Activated CD8-positive, alpha-beta T cell treated with anti-CD3 and anti-CD28 coated beads, Interleukin-2, amount 10 ng/mL, durations not matched to agents 7 days and 5 days (primary cell): Measurements from ENCODE around the gene PLEKHG5. TPM values are rescaled to one million over a fixed set of nuclear protein-coding genes. Genes with fewer than 3 reads are reported as not detected.
A peak's percentile ranks its signal among the peaks of the same experiment; 100 is the strongest.
"Not testable (repeated sequence)": the region's sequence is repeated elsewhere in the genome, so short reads cannot be mapped to it uniquely, and the experiment has no call there.

Experiments
- ATAC-seq: fragments of 150-1000 bp; cut with Tn5 transposase; one replicate; pipeline ENCODE4 v1.10.0; 2021; ENCODE audit warnings: moderate library complexity
- CTCF ChIA-PET: fragments of 350-600 bp; sonication (Branson Sonifier 250); formaldehyde crosslinking; loops from one replicate; lab custom pipeline; 2021; ENCODE audit warnings: antibody characterized with exemption; lab: Charles Lee
- POLR2A ChIA-PET: fragments of 350-600 bp; sonication (Branson Sonifier 250); formaldehyde crosslinking; loops from one replicate; lab custom pipeline; 2021; ENCODE audit warnings: antibody characterized with exemption; lab: Charles Lee
- DNase-seq: peaks from one replicate; pipeline ENCODE4 v3.0.0-alpha.2; 2020
- H3K27ac Mint-ChIP-seq: one replicate; pipeline ENCODE4 v1.8.0; 2021; ENCODE audit warnings: mild to moderate bottlenecking, mixed read lengths
- H3K27me3 Mint-ChIP-seq: one replicate; pipeline ENCODE4 v1.8.0; 2021; ENCODE audit warnings: low read depth, mixed read lengths
- H3K36me3 Mint-ChIP-seq: one replicate; pipeline ENCODE4 v1.8.0; 2021; ENCODE audit warnings: low read depth, mixed read lengths
- H3K4me1 Mint-ChIP-seq: one replicate; pipeline ENCODE4 v1.8.0; 2021; ENCODE audit warnings: low read depth, mixed read lengths
- H3K4me3 Mint-ChIP-seq: one replicate; pipeline ENCODE4 v1.8.0; 2021; ENCODE audit warnings: mild to moderate bottlenecking, mixed read lengths
- H3K9me3 Mint-ChIP-seq: one replicate; pipeline ENCODE4 v1.8.0; 2022; ENCODE audit warnings: mixed read lengths; ENCODE audit not compliant: insufficient read depth
- total RNA-seq, 2 experiments: library from RNA; stranded (reverse); gene quantifications; one replicate each; pipeline ENCODE4 v1.2.3, GENCODE V29; 2021

Gene PLEKHG5
- total RNA-seq, 2 experiments from 2014 or later = 2.2 to 2.8 TPM

GRCh38 chr1:6447818-6448748 lies 43.4 kb downstream of the PLEKHG5 start:
- ChIA-PET CTCF (interaction anchor here (0.6 to 2.7 kb wide), 7 partner anchors 10 to 323 kb away, joined by 3 to 15 read pairs (median 3); partner anchors contain the start of gene HES2), POLR2A (no interaction called here)
- H3K4me3 Mint-ChIP-seq = no peak overlapping the region

GRCh38 chr1:6447016-6447817 lies 44.2 kb downstream of the PLEKHG5 start:
- Mint-ChIP-seq H3K4me3 (no peak overlapping the region), H3K4me1 (peaks cover 16% of the 10 kb centered on the region), H3K27ac (no peak overlapping the region), H3K27me3 (peaks cover 46% of the 10 kb centered on the region), H3K9me3 (no peaks in the 10 kb centered on the region), H3K36me3 (no peaks in the 10 kb centered on the region)
- ATAC-seq (no peak), DNase-seq (no peak)
- ChIA-PET CTCF (interaction anchor here (0.7 to 1.4 kb wide), 3 partner anchors 9 to 42 kb away, joined by 3 read pairs; partner anchors contain the start of gene HES2), POLR2A (no interaction called here)

More at GRCh38 chr1:6447818-6448748, 43.4 kb downstream of the PLEKHG5 start:
- peak; percentile 47 for ATAC-seq
- Mint-ChIP-seq H3K36me3 (no peaks in the 10 kb centered on the region), H3K27ac (no peak overlapping the region), H3K9me3 (no peaks in the 10 kb centered on the region), H3K27me3 (peaks cover 48% of the 10 kb centered on the region), H3K4me1 (peaks cover 16% of the 10 kb centered on the region)
- no peak for DNase-seq

GRCh38 chr1:6446665-6447015 lies 44.8 kb downstream of the PLEKHG5 start:
- peaks cover 47% of the 10 kb centered on the region for H3K27me3 Mint-ChIP-seq
- no peak for ATAC-seq
- H3K27ac Mint-ChIP-seq = no peak overlapping the region
- H3K9me3 Mint-ChIP-seq = no peaks in the 10 kb centered on the region
- ChIA-PET POLR2A (no interaction called here), CTCF (interaction anchor here (0.7 to 1.4 kb wide), 4 partner anchors 8 to 200 kb away, joined by 3 read pairs; no protein-coding TSS in a partner anchor)
- DNase-seq = no peak
- H3K4me3 Mint-ChIP-seq = no peak overlapping the region
- peaks cover 16% of the 10 kb centered on the region for H3K4me1 Mint-ChIP-seq
- no peaks in the 10 kb centered on the region for H3K36me3 Mint-ChIP-seq

- H3K4me3 Mint-ChIP-seq, H3K9me3 Mint-ChIP-seq, H3K27ac Mint-ChIP-seq, POLR2A ChIA-PET, H3K36me3 Mint-ChIP-seq, DNase-seq, ATAC-seq: not testable (repeated sequence)
- Mint-ChIP-seq H3K4me1 (peaks cover 18% of the 10 kb centered on the region), H3K27me3 (peaks cover 48% of the 10 kb centered on the region)
- CTCF ChIA-PET = interaction anchor here (1.0 to 1.8 kb wide), 3 partner anchors 32 to 201 kb away, joined by 3 to 4 read pairs (median 3); no protein-coding TSS in a partner anchor
Measured at GRCh38 chr1:6445929-6446328, 45.5 kb downstream of the PLEKHG5 start.

DNA sequence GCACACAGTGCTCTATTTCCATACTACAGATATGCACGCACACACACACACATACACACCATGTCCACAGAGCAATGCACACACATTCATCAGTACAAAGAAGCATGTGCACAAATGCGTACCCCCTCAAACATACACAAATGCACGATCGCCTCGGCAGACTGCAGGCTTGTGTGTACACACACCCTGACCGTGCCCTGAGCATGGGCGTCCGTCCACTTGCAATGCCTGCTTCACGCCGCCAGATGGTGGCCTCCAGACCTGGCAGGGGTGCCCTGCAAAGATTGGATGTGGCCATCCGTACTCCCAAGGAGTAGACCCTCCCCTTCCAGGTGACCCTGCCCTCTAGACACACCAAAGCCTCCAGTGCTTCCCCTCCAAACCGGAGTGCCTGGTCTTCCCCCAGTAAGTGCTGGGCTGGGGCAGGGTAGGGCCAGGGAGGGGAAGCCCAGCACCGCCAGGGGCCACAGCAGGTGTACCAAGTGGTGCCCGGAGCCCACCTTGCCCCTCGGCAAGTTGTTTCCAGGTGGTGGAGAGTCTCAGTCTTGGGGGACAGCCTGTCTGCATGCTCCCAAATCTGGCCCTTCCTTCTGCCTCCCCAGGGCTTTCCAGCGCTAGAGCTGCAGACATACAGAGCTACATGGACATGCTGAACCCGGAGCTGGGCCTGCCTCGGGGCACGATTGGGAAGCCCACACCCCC lies 46.3 kb downstream of the PLEKHG5 start:
- Mint-ChIP-seq H3K9me3 (no peaks in the 10 kb centered on the region), H3K27ac (no peak overlapping the region), H3K27me3 (peaks cover 43% of the 10 kb centered on the region), H3K4me3 (no peak overlapping the region), H3K4me1 (peaks cover 19% of the 10 kb centered on the region), H3K36me3 (no peaks in the 10 kb centered on the region)
- peak; percentile 50 for DNase-seq
- POLR2A ChIA-PET = no interaction called here
- peak; percentile 19 for ATAC-seq
- CTCF ChIA-PET = interaction anchor here (1.4 to 1.8 kb wide), 2 partner anchors 31 to 45 kb away, joined by 3 to 4 read pairs; no protein-coding TSS in a partner anchor

DNA sequence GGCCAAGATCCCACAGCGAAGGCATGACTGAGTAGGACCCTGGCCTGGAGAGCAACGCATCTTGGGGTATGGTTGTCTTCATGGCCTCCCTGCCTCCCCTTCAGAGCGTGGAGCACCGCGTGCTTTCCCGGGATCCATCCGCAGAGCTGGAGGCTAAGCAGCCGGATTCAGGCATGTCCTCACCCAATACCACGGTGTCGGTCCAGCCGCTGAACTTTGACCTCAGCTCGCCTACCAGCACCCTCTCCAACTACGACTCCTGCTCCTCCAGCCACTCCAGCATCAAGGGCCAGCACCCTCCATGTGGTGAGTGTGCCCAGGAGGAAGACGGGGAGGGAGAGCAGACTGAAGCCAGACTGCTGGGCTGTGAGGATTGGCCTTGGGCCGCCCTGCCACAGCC lies 47.1 kb downstream of the PLEKHG5 start:
- H3K4me1 Mint-ChIP-seq = peaks cover 15% of the 10 kb centered on the region
- DNase-seq = no peak
- no peak overlapping the region for H3K4me3 Mint-ChIP-seq
- no peaks in the 10 kb centered on the region for H3K9me3 Mint-ChIP-seq
- H3K27ac Mint-ChIP-seq = no peak overlapping the region
- H3K36me3 Mint-ChIP-seq = no peaks in the 10 kb centered on the region
- H3K27me3 Mint-ChIP-seq = peaks cover 39% of the 10 kb centered on the region
- POLR2A ChIA-PET = no interaction called here
- ATAC-seq = no peak
- CTCF ChIA-PET = interaction anchor here (1.8 kb wide), 1 partner anchor 46 kb away, joined by 4 read pairs; no protein-coding TSS in a partner anchor

GRCh38 chr1:6443339-6444115 lies 47.9 kb downstream of the PLEKHG5 start:
- POLR2A ChIA-PET = no interaction called here

GRCh38 chr1:6441586-6441985 lies 49.9 kb downstream of the PLEKHG5 start:
- peaks cover 5% of the 10 kb centered on the region for H3K4me1 Mint-ChIP-seq
- no peaks in the 10 kb centered on the region for H3K9me3 Mint-ChIP-seq
- no peak overlapping the region for H3K4me3 Mint-ChIP-seq
- H3K27ac Mint-ChIP-seq = no peak overlapping the region
- ATAC-seq (no peak), DNase-seq (no peak)
- no peaks in the 10 kb centered on the region for H3K36me3 Mint-ChIP-seq
- POLR2A ChIA-PET = no interaction called here
- CTCF ChIA-PET = interaction anchor here (0.7 to 7.1 kb wide), 7 partner anchors 8 to 256 kb away, joined by 3 to 103 read pairs (median 4); partner anchors contain the start of gene HES2
- H3K27me3 Mint-ChIP-seq = peaks cover 33% of the 10 kb centered on the region

More at GRCh38 chr1:6443339-6444115, 47.9 kb downstream of the PLEKHG5 start:
- ATAC-seq (no peak), DNase-seq (no peak)
- Mint-ChIP-seq H3K4me1 (peaks cover 11% of the 10 kb centered on the region), H3K27me3 (peaks cover 38% of the 10 kb centered on the region), H3K36me3 (no peaks in the 10 kb centered on the region), H3K9me3 (no peaks in the 10 kb centered on the region), H3K27ac (no peak overlapping the region), H3K4me3 (no peak overlapping the region)
- CTCF ChIA-PET = interaction anchor here (0.8 to 7.1 kb wide), 3 partner anchors 11 to 22 kb away, joined by 3 to 103 read pairs (median 4); partner anchors contain the start of gene HES2

GRCh38 chr1:6440198-6441126 lies 51.0 kb downstream of the PLEKHG5 start:
- no peak overlapping the region for H3K27ac Mint-ChIP-seq
- no peaks in the 10 kb centered on the region for H3K36me3 Mint-ChIP-seq
- ChIA-PET CTCF (interaction anchor here (1.0 to 7.1 kb wide), 10 partner anchors 9 to 202 kb away, joined by 3 to 103 read pairs (median 6); partner anchors contain the start of gene HES2), POLR2A (interaction anchor here (1.2 kb wide), 1 partner anchor 20 kb away, joined by 4 read pairs; no protein-coding TSS in a partner anchor)
- ATAC-seq (peak; percentile 85), DNase-seq (peak; percentile 79)
- H3K9me3 Mint-ChIP-seq = no peaks in the 10 kb centered on the region
- peaks cover 26% of the 10 kb centered on the region for H3K27me3 Mint-ChIP-seq
- no peak overlapping the region for H3K4me3 Mint-ChIP-seq
- H3K4me1 Mint-ChIP-seq = peaks cover 2% of the 10 kb centered on the region
